G401 (cell line): ENCODE measurements around the gene SART1. TPM values are rescaled to one million over a fixed set of nuclear protein-coding genes. Genes with fewer than 3 reads are reported as not detected.

Source experiments
- DNase-seq: peaks from one replicate; pipeline ENCODE4 v3.0.0-alpha.2; 2015; ENCODE audit warnings: low spot score
- in situ Hi-C: cut with HindIII; loops from 2 replicates; pipeline ENCODE4 v1.10.0; 2016; ENCODE audit warnings: low sequenced_read_pairs, mixed read lengths
- total RNA-seq: library from RNA; depleted of rRNA; stranded (reverse); fragments of >200 nt; shearing (Covaris generic); gene quantifications from 2 replicates; pipeline ENCODE4 v1.2.3, GENCODE V29; 2014

SART1 gene
- total RNA-seq, 1 experiment from 2014 or later, result 73.1 TPM

GRCh38 chr11:65960824-65961266 is 689 bp upstream of the SART1 start:
- in situ Hi-C loops, result no loop called here
- no peak for DNase-seq

GRCh38 chr11:65962141-65962564 is 619 bp downstream of the SART1 start:
- in situ Hi-C loops, result no loop called here
- DNase-seq, result no peak

DNA sequence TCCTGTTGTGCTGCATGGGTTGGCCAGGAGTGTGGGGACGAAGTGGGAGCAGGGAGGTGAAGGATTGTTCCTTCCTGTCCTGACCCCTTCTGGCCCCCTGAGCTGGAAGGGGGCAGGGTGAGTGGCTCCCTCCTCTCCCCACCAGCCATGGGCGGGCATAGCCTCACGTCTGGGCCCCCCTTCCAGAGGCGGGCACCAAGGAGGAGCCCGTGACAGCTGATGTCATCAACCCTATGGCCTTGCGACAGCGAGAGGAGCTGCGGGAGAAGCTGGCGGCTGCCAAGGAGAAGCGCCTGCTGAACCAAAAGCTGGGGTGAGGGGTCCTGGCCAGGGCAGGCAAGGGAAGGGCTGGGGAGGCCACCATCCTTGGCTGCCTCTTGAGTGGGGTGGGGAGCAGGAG is 3.4 kb downstream of the SART1 start:
- in situ Hi-C loops, result no loop called here
- DNase-seq, result no peak

DNA sequence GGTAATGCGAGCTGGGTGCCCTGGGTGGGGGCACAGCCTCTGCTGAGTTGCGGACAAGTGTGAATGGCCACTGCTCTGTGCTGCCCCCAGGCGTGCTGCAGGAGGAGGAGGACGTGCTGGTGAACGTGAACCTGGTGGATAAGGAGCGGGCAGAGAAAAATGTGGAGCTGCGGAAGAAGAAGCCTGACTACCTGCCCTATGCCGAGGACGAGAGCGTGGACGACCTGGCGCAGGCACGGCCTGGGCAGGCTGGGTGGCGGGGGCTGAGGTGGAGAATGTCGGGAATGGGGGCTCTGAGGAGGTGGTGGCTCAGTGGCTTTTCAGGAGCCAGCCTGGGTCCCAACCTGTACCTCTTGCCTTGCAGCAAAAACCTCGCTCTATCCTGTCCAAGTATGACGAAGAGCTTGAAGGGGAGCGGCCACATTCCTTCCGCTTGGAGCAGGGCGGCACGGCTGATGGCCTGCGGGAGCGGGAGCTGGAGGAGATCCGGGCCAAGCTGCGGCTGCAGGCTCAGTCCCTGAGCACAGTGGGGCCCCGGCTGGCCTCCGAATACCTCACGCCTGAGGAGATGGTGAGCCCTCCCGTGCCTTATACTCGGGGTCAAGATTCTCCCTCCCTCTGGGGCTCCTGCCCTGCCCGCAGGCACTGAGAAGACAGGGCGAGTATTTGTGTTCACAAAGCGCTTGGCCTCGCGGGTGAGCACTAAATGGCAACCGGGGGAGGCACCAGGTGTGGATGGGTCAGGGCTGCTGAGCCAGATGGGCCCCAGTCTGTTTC is 4.6 kb downstream of the SART1 start:
- no peak for DNase-seq
- in situ Hi-C loops, result no loop called here

DNA sequence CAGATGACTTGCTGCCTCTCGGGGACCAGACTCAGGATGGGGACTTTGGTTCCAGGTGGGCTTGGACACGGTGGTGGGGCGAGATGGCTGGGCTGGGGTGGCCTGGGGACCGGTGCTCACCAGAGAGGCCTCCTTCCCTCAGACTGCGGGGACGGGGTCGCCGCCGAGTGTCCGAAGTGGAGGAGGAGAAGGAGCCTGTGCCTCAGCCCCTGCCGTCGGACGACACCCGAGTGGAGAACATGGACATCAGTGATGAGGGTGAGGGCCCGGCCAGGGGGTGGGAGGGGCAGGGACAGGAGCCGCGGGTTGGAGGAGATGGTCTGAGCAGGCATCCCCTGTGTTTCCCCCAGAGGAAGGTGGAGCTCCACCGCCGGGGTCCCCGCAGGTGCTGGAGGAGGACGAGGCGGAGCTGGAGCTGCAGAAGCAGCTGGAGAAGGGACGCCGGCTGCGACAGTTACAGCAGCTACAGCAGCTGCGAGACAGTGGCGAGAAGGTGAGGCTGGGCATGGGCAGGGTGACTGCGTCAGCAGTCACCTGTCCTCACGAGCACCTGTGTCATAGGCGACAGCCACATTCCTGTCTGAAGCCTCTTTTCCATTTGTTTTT is 5.9 kb downstream of the SART1 start:
- no peak for DNase-seq
- in situ Hi-C loops, result no loop called here

GRCh38 chr11:65968600-65969482 is 7.3 kb downstream of the SART1 start:
- in situ Hi-C loops, result no loop called here
- DNase-seq, result no peak

DNA sequence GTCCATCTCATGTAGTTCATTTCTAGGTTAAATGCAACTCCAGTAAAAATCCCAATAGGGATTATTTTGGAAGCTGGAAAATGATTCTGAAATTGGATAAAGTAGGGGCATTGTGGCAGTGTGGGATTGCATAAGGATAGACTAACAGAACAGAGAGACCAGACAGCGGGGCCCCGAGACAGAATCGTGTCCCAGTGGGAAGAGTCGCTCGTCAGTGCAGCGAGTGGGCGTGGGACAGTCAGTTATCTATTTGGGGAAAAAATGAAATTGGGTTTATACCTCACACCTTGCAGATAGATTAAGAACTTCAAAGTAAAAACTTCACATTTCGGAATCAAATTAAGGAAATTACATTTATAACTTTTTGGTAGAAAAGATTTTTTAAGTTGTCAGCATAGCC is 10.6 kb downstream of the SART1 start:
- in situ Hi-C loops, result no loop called here
- no peak for DNase-seq

DNA sequence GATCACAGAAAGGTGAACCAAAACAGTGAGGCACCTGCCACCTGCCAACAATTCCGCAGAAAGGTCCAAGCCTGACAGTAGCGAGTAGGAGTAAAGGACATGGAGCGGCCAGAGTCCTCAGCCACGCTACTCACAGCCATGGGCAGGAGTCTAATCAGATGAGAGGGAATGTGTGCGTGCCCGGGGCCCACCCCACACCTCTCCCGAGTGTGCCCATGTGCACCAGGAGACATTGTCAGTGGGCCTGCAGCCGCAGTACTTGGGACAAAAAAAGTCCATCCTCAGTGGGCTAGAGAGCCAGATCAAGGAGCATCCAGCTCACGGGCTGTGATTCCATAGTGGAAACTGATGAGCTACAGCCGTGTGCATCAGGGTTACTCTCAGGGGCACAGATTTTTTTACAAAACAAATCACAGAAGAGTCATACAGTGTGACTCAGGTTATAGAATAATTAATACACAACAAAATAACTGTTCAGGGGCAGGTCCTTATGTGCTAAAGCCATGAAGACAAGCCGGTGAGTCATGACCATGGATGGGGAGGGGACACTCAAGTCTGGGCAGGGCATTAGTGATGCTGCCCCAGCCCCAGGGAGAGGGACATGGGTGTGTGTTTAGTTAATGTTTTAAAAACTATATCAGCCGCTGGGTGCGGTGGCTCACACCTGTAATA is 12.0 kb downstream of the SART1 start:
- in situ Hi-C loops, result no loop called here
- no peak for DNase-seq

GRCh38 chr11:65975771-65976170 is 14.2 kb downstream of the SART1 start:
- in situ Hi-C loops, result no loop called here
- DNase-seq, result no peak

DNA sequence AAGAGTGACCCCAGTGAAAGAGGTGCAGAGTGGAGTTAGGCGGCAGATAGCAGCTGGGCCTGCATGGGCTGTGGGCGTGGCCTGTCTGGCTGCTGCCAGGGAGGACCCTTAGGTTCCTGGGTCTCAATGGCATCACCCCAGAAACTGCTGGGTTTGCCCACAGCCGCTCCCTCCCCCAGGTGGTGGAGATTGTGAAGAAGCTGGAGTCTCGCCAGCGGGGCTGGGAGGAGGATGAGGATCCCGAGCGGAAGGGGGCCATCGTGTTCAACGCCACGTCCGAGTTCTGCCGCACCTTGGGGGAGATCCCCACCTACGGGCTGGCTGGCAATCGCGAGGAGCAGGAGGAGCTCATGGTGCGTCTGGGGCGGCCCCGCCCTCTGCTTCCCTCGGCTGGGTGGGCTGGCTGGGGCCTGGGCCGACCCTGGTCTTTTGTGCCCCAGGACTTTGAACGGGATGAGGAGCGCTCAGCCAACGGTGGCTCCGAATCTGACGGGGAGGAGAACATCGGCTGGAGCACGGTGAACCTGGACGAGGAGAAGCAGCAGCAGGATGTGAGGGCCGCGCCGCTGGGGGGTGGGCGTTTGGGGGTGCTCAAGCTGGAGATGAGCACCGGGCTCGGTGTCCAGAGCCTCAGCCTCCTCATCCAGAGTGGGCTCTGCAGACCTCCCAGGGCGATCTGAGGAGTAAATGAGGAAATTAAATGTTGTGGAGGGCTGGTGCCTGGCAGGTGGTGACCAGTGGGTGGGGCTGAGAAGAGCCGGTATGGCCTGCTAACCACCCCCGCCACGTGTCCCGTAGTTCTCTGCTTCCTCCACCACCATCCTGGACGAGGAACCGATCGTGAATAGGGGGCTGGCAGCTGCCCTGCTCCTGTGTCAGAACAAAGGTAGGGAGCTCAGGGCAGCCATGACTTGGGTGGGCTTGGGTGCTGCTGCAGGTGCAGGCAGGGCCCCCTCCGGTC is 15.0 kb downstream of the SART1 start:
- no peak for DNase-seq
- in situ Hi-C loops, result no loop called here

- no peak for DNase-seq
- in situ Hi-C loops, result no loop called here
Measured at GRCh38 chr11:65977621-65978390, 16.3 kb downstream of the SART1 start.

DNA sequence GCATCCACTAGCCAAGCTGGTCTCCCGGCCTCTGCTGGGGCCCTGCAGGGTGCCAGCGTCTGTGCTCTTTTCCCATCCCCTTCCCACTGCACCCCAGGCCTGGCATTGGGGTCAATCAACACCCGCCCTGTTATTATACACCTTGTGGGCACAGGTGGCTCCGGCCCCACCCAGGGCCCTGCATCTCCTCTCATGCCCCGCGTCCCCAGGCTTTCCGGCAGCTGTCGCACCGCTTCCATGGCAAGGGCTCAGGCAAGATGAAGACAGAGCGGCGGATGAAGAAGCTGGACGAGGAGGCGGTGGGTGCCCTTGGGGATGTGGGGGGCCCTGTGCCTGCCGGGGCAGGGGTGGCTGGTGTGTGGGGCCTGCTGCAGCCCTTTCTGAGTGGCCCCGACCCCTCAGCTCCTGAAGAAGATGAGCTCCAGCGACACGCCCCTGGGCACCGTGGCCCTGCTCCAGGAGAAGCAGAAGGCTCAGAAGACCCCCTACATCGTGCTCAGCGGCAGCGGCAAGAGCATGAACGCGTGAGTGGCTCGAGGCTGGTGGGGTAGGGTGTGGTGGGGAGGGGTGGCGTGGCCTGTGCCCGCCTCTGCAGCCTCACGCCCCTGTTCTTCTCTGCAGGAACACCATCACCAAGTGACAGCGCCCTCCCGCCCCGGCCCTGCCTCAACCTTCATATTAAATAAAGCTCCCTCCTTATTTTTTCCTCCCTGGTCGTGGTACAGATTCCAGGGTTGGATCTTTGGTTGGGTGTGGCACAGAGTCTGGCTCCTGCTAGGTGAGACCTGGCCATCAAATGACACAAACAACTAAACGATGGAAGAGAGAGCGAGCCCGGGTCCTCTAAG is 17.1 kb downstream of the SART1 start:
- no peak for DNase-seq
- in situ Hi-C loops, result no loop called here

DNA sequence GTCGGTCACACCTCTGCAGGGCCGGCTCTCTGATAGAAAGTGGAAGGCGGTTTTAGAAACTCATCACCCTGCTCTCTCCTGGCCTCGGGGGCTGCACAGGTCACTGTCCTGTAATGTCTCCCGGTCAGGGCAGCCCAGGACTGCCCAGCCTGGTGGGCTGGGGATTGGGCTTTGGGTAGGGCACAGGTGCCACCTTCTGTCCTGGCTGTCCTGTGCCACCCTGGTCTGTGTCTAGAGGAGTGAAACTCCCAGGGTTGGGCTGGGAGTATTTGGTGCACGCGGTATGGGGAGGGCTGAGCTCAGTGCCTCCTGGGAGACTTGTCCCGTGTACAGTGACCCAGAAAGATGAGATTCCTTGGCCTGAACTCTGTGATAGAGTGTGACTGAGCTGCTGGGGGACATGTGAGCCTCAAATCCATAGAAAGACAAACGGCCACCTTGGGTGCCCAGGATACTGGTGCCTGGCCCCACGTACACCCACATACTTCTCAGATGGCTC is 17.8 kb downstream of the SART1 start:
- in situ Hi-C loops, result no loop called here
- DNase-seq, result no peak

GRCh38 chr11:65981101-65981740 is 19.7 kb downstream of the SART1 start:
- peak; percentile 55 for DNase-seq
- in situ Hi-C loops, result no loop called here

GRCh38 chr11:65981972-65982823 is 20.7 kb downstream of the SART1 start:
- in situ Hi-C loops, result no loop called here
- no peak for DNase-seq
